Astrocyte (in vitro differentiated cells and primary cell): ENCODE measurements around the gene METTL24. TPM values are rescaled to one million over a fixed set of nuclear protein-coding genes. Genes with fewer than 3 reads are reported as not detected.

Source experiments
- DNase-seq: peaks from one replicate; pipeline ENCODE4 v3.0.0-alpha.2; 2010; ENCODE audit warnings: low read depth
- FAIRE-seq: peaks from 2 replicates; lab custom pipeline; 2011; peaks lifted over from hg19 to GRCh38; lab: Jason Lieb, UNC
- H2AFZ ChIP-seq: 2 replicates; pipeline ENCODE4 v1.6.0; 2012; ENCODE audit warnings: low read depth, low read length, inconsistent platforms
- H3K27ac ChIP-seq: 2 replicates; pipeline ENCODE4 v1.5.1; 2011; ENCODE audit warnings: low read depth, low read length, inconsistent platforms
- H3K27me3 ChIP-seq: 2 replicates; pipeline ENCODE4 v1.6.0; 2011; ENCODE audit warnings: low read length, inconsistent platforms; ENCODE audit not compliant: insufficient read depth
- H3K36me3 ChIP-seq: 2 replicates; pipeline ENCODE4 v1.5.1; 2011; ENCODE audit warnings: low read length, inconsistent platforms; ENCODE audit not compliant: insufficient read depth
- H3K4me1 ChIP-seq: 2 replicates; pipeline ENCODE4 v1.5.1; 2011; ENCODE audit warnings: low read length, inconsistent platforms; ENCODE audit not compliant: insufficient read depth
- H3K4me2 ChIP-seq: 2 replicates; pipeline ENCODE4 v1.6.0; 2012; ENCODE audit warnings: low read length, inconsistent platforms
- H3K4me3 ChIP-seq: 2 replicates; pipeline ENCODE4 v1.5.1; 2011; ENCODE audit warnings: low read depth, mild to moderate bottlenecking, low read length, inconsistent platforms; ENCODE audit not compliant: insufficient read depth
- H3K79me2 ChIP-seq: 2 replicates; pipeline ENCODE4 v1.6.0; 2012; ENCODE audit warnings: mild to moderate bottlenecking, low read length, inconsistent platforms; ENCODE audit not compliant: insufficient read depth
- H3K9ac ChIP-seq: 2 replicates; pipeline ENCODE4 v1.6.0; 2012; ENCODE audit warnings: mild to moderate bottlenecking, low read length, inconsistent platforms
- H3K9me3 ChIP-seq: 2 replicates; pipeline ENCODE4 v1.5.1; 2012; ENCODE audit warnings: low read depth, mild to moderate bottlenecking, low read length, inconsistent platforms; ENCODE audit not compliant: insufficient read depth
- H4K20me1 ChIP-seq: 2 replicates; pipeline ENCODE4 v1.6.0; 2012; ENCODE audit warnings: low read length, inconsistent platforms; ENCODE audit not compliant: insufficient read depth
- H3K27ac Mint-ChIP-seq: one replicate; pipeline ENCODE4 v1.8.0; 2021; ENCODE audit warnings: mild to moderate bottlenecking, mixed read lengths; ENCODE audit not compliant: unreplicated experiment
- H3K27me3 Mint-ChIP-seq: one replicate; pipeline ENCODE4 v1.8.0; 2021; ENCODE audit warnings: low read depth, mixed read lengths; ENCODE audit not compliant: unreplicated experiment
- H3K36me3 Mint-ChIP-seq: one replicate; pipeline ENCODE4 v1.8.0; 2021; ENCODE audit warnings: low read depth, mixed read lengths; ENCODE audit not compliant: unreplicated experiment
- H3K4me1 Mint-ChIP-seq: one replicate; pipeline ENCODE4 v1.8.0; 2021; ENCODE audit warnings: low read depth, mixed read lengths; ENCODE audit not compliant: unreplicated experiment
- H3K4me3 Mint-ChIP-seq: one replicate; pipeline ENCODE4 v1.8.0; 2021; ENCODE audit warnings: mild to moderate bottlenecking, moderate library complexity, mixed read lengths; ENCODE audit not compliant: unreplicated experiment
- H3K9me3 Mint-ChIP-seq: one replicate; pipeline ENCODE4 v1.8.0; 2021; ENCODE audit warnings: mild to moderate bottlenecking, mixed read lengths; ENCODE audit not compliant: unreplicated experiment
- EZH2 ChIP-seq: IDR thresholded peaks from 2 replicates; pipeline ENCODE4 v1.6.1; 2012; ENCODE audit warnings: mild to moderate bottlenecking, low read length, inconsistent platforms; ENCODE audit not compliant: insufficient read depth
- total RNA-seq: library from RNA; stranded (reverse); gene quantifications from 2 replicates; pipeline ENCODE4 v1.2.1, GENCODE V29; 2021
- TF ChIP-seq, protein P1 (sequence below): IDR thresholded peaks from 2 replicates; pipeline ENCODE4 v1.5.1; 2011; ENCODE audit warnings: low read depth, mild to moderate bottlenecking, inconsistent platforms, low read length, moderate library complexity; ENCODE audit not compliant: insufficient read depth

Gene METTL24
- total RNA-seq, 1 donor from 2014 or later, result 0.75 TPM

DNA sequence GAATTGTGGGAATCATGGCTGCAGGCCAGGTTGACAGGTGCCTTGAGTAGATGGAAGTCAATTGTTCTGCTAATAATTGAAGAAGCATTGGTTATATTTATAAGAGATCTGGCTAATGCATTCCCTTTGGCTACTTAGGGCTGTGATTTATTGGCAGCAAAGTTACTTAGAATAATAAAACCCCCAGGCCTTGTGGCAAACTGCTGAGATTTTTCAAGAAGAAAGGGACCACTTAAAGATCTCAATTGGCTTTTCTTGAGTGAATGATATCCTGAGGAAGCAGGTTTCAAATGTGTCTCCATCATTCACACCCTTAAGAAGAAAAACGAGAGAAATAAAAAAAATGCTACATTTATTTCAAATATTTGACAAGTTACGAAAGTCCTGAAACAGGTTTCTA, 29.8 kb upstream of the METTL24 start:
- H3K79me2 ChIP-seq, result no peaks in the 10 kb centered on the region
- H3K27ac Mint-ChIP-seq, result no peak overlapping the region
- no peak for FAIRE-seq
- H3K4me3 ChIP-seq, result no peak overlapping the region
- no peaks in the 10 kb centered on the region for H3K36me3 Mint-ChIP-seq
- H3K27me3 ChIP-seq, result peaks cover 11% of the 10 kb centered on the region
- TF ChIP-seq EZH2, result no peak
- TF ChIP-seq, protein P1, sequence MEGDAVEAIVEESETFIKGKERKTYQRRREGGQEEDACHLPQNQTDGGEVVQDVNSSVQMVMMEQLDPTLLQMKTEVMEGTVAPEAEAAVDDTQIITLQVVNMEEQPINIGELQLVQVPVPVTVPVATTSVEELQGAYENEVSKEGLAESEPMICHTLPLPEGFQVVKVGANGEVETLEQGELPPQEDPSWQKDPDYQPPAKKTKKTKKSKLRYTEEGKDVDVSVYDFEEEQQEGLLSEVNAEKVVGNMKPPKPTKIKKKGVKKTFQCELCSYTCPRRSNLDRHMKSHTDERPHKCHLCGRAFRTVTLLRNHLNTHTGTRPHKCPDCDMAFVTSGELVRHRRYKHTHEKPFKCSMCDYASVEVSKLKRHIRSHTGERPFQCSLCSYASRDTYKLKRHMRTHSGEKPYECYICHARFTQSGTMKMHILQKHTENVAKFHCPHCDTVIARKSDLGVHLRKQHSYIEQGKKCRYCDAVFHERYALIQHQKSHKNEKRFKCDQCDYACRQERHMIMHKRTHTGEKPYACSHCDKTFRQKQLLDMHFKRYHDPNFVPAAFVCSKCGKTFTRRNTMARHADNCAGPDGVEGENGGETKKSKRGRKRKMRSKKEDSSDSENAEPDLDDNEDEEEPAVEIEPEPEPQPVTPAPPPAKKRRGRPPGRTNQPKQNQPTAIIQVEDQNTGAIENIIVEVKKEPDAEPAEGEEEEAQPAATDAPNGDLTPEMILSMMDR, result no peak
- no peaks in the 10 kb centered on the region for H3K4me1 Mint-ChIP-seq
- no peaks in the 10 kb centered on the region for H3K4me1 ChIP-seq
- H3K9ac ChIP-seq, result no peak overlapping the region
- no peak overlapping the region for H3K4me2 ChIP-seq
- no peaks in the 10 kb centered on the region for H4K20me1 ChIP-seq
- H2AFZ ChIP-seq, result no peak overlapping the region
- no peaks in the 10 kb centered on the region for H3K9me3 Mint-ChIP-seq
- no peaks in the 10 kb centered on the region for H3K36me3 ChIP-seq
- H3K4me3 Mint-ChIP-seq, result no peak overlapping the region
- no peaks in the 10 kb centered on the region for H3K9me3 ChIP-seq
- no peak for DNase-seq
- H3K27ac ChIP-seq, result no peak overlapping the region
- H3K27me3 Mint-ChIP-seq, result peaks cover 7% of the 10 kb centered on the region

DNA sequence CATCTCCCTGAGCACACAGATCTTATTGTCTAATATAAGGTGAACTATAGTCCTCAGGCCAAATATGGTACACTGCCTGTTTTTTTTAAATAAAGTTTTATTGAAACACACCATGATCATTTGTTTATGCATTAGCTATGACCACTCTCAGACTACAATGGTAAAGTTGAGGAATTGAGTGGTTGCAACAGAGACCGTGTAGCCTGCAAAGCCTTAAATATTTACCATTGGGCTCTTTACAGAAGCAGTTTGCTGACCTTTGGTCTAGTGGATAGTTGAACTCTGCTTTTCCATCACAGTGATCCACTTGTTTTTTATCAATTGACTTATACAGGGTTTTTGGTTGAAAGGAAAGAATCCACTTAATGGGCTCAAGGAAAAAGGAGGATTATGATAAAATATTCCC, 27.3 kb upstream of the METTL24 start:
- H3K4me3 ChIP-seq, result no peak overlapping the region
- DNase-seq (no peak), FAIRE-seq (no peak)
- no peaks in the 10 kb centered on the region for H3K79me2 ChIP-seq
- H3K9ac ChIP-seq, result no peak overlapping the region
- Mint-ChIP-seq H3K9me3 (peaks cover 1% of the 10 kb centered on the region), H3K27me3 (peaks cover 4% of the 10 kb centered on the region), H3K27ac (no peak overlapping the region), H3K4me3 (no peak overlapping the region), H3K36me3 (no peaks in the 10 kb centered on the region), H3K4me1 (no peaks in the 10 kb centered on the region)
- H3K4me1 ChIP-seq, result no peaks in the 10 kb centered on the region
- no peak overlapping the region for H2AFZ ChIP-seq
- H4K20me1 ChIP-seq, result no peaks in the 10 kb centered on the region
- no peak for TF ChIP-seq EZH2
- TF ChIP-seq, protein P1, result no peak
- H3K9me3 ChIP-seq, result no peaks in the 10 kb centered on the region
- H3K4me2 ChIP-seq, result no peak overlapping the region
- H3K27me3 ChIP-seq, result peaks cover 5% of the 10 kb centered on the region
- no peaks in the 10 kb centered on the region for H3K36me3 ChIP-seq
- no peak overlapping the region for H3K27ac ChIP-seq

DNA sequence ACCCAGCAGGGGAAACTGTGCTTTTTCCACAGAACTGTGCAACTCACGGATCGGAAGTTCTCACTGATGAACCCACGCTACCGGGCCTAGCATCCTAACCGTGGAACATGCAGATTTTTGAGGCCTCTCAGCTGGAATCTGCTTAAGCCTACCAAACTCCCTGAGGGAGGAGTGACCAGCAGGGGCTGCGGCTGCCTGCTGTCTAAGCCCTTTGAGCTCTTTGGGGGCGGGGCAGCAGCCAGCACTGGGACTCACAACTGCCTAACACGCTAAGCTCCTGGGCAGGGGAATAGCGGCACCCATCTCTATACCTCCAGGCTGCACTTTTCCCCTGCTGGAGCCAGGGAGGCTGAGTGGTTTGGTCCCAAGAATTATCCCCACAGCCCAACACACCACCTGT, 20.4 kb upstream of the METTL24 start:
- Histone ChIP-seq H4K20me1 (no peaks in the 10 kb centered on the region), H3K27ac (no peak overlapping the region), H3K4me1 (no peaks in the 10 kb centered on the region), H2AFZ (no peak overlapping the region), H3K4me3 (no peak overlapping the region), H3K9me3 (no peaks in the 10 kb centered on the region), H3K79me2 (no peaks in the 10 kb centered on the region), H3K4me2 (no peak overlapping the region), H3K9ac (no peak overlapping the region), H3K36me3 (no peaks in the 10 kb centered on the region), H3K27me3 (no peaks in the 10 kb centered on the region)
- Mint-ChIP-seq H3K27me3 (no peaks in the 10 kb centered on the region), H3K9me3 (peaks cover 1% of the 10 kb centered on the region), H3K4me3 (no peak overlapping the region), H3K36me3 (no peaks in the 10 kb centered on the region), H3K27ac (no peak overlapping the region), H3K4me1 (no peaks in the 10 kb centered on the region)
- no peak for FAIRE-seq
- TF ChIP-seq, protein P1, result no peak
- TF ChIP-seq EZH2, result no peak
- DNase-seq, result no peak
